ENCODE results near the gene AMH. TPM values are rescaled to one million over a fixed set of nuclear protein-coding genes. Genes with fewer than 3 reads are reported as not detected.
A peak's percentile ranks its signal among the peaks of the same experiment; 100 is the strongest.

AMH gene
- total RNA-seq, 2 experiments from 2014 or later, result 4.5 to 6.1 TPM

DNA sequence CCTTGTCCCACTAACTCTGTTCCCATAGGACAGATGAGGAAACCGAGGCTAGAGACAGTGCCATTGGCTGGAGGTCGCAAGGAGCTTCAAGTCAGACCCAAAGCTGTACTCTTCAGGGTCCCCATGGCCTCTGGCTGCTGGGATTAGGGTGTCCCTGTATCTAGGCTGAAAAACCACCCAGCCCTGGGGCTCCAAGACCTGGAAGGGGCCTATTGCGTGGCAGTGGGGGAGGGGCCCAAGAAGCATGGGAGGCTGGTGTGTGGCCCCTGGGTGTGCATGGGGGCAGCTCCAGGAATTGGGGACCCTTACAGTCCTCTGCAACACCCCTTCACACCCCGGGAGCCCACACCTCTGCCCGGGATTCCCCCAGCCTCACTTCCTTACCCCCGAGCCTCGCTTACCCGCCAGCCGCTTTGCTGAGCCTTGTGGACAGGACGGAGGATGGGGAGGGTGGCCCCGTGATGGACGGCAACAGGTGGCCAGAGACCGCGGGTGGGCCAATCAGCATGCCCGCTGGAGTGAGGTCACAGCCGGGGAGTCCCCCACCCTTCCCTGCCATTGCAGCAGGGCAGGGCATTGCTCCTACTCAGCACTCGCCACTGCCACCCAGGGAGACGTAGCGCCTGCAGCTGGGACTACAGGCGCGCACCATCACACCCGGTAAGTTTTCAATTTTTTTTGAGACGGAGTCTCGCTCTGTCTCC, 7.0 kb downstream of the AMH start, which contains the start of gene JSRP1:
JSRP1 (minus strand) TSS at position 436 of the 704 bp plus-strand sequence. CDS start 1,103 bp downstream, outside the sequence.
- DNase-seq (no peak), ATAC-seq (no peak)
- peak within 1 kb of the TSS; percentile 71 for H3K27ac Mint-ChIP-seq
- no peaks in the 10 kb centered on the region for H3K9me3 Mint-ChIP-seq
- peaks cover 28% of the 10 kb centered on the region for H3K4me1 Mint-ChIP-seq (ENCODE audit: low read depth)
- H3K4me3 Mint-ChIP-seq, result no peak within 1 kb of the TSS
- ChIA-PET POLR2A (interaction anchor here (1.4 to 15.0 kb wide), 5 partner anchors 14 to 40 kb away, joined by 3 to 202 read pairs (median 5); partner anchors contain the start of genes PLEKHJ1 and SF3A2), CTCF (no interaction called here)
- no peaks in the 10 kb centered on the region for H3K36me3 Mint-ChIP-seq (ENCODE audit: low read depth)
- TF ChIP-seq CTCF (IDR thresholded peaks at IDR 0.05), result no peak
- peaks cover 2% of the 10 kb centered on the region for H3K27me3 Mint-ChIP-seq
- intact Hi-C loops (cut with micrococcal nuclease), result no loop called here

DNA sequence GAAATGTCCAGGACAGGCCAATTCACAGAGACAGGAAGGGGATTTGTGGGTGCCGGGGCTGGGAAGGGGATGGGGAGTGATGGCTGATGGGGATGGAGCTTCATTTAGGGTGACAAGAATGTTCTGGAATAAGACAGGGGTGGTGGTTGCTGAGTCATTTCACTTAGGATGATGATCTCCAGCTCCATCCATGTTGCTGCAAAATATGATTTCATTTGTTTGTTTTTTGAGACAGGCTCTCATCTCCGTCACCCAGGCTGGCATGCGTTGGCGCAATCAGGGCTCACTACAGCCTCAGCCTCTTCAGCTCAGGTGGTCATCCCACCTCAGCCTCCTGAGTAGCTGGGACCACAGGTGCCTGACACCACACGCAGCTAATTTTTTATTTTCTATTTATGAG, 10.2 kb downstream of the AMH start:
- Mint-ChIP-seq H3K27me3 (no peaks in the 10 kb centered on the region), H3K4me1 (ENCODE audit: low read depth) (peaks cover 25% of the 10 kb centered on the region), H3K27ac (peak overlapping the region; percentile 70), H3K9me3 (no peaks in the 10 kb centered on the region), H3K36me3 (ENCODE audit: low read depth) (no peaks in the 10 kb centered on the region), H3K4me3 (no peak overlapping the region)
- intact Hi-C loops (cut with micrococcal nuclease), result no loop called here
- TF ChIP-seq CTCF (IDR thresholded peaks at IDR 0.05), result no peak
- no peak for DNase-seq
- CTCF ChIA-PET, result interaction anchor here (0.9 to 5.0 kb wide), 7 partner anchors 11 to 133 kb away, joined by 3 to 38 read pairs (median 5); partner anchors contain the start of gene PLEKHJ1
- no peak for ATAC-seq
- POLR2A ChIA-PET, result interaction anchor here (1.7 to 15.0 kb wide), 4 partner anchors 13 to 29 kb away, joined by 4 to 202 read pairs (median 39); partner anchors contain the start of gene SF3A2

DNA sequence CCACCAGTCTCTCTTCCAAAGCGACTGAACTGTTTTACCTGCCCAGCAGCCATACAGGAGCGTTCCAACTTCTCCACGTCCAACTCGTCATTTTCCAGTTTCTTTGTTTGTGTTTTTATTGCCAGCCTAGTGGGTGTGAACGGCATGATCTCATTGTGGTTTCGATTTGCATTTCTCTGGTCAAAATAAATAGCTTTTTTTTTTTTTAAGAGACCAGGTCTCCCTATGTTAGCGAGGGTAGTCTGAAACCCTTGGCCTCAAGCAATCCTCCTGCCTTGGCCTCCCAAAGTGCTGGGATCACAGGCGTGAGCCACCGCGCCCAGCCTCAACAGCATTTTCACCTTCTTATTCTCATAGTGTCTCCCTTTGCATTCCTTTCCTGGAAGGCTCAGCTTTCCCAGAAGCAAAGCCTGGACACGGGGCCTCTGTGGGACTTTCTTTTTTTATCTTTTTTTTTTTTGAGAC, 11.2 kb downstream of the AMH start:
- no peak overlapping the region for H3K4me3 Mint-ChIP-seq
- H3K27ac Mint-ChIP-seq, result peak overlapping the region; percentile 70
- ChIA-PET CTCF (interaction anchor here (0.6 to 5.0 kb wide), 8 partner anchors 11 to 108 kb away, joined by 3 to 38 read pairs (median 6); partner anchors contain the start of genes AMH and AP3D1), POLR2A (interaction anchor here (1.3 to 15.0 kb wide), 4 partner anchors 10 to 25 kb away, joined by 5 to 202 read pairs (median 41); partner anchors contain the start of genes AMH and SF3A2)
- H3K9me3 Mint-ChIP-seq, result no peaks in the 10 kb centered on the region
- H3K4me1 Mint-ChIP-seq (ENCODE audit: low read depth), result peaks cover 25% of the 10 kb centered on the region
- no peaks in the 10 kb centered on the region for H3K27me3 Mint-ChIP-seq
- no peaks in the 10 kb centered on the region for H3K36me3 Mint-ChIP-seq (ENCODE audit: low read depth)
- TF ChIP-seq CTCF (IDR thresholded peaks at IDR 0.05), result no peak
- intact Hi-C loops (cut with micrococcal nuclease), result no loop called here
- no peak for ATAC-seq
- no peak for DNase-seq

DNA sequence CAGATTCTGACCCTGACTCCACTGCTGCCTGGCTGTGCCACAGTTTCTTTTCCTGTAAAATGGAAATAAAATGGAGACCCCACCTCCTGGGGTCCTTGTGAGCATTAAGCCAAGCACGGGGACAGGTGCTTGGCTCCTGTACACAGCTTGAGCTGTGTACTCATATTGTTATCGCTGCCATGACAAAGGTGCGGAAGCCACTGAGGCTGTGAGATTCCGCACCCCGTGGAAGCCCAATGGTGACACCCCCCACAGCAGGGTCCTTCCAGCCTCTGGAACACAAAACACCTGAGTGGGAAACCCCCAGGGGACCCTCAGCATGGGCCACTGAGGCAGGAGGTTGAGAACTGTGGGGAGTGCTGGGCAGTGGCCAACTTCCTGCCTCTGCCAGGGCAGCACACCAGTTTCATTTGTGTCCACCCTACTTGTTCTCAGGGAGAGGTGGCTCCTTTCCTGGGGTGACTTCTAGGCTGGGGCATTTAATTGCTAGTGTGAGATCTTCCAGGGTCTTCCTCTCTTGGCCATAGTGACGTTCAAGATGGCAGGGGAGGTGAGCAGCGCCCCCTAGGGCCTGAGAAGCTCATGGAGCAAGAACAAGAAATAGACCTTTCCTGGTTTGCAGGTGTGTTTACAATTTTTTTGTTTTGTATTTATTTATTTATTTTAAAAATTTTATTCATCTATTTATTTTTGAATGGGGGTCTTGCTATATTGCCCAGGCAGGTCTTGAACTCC, 12.5 kb downstream of the AMH start:
- Mint-ChIP-seq H3K27ac (no peak overlapping the region), H3K36me3 (ENCODE audit: low read depth) (no peaks in the 10 kb centered on the region), H3K4me1 (ENCODE audit: low read depth) (peaks cover 28% of the 10 kb centered on the region), H3K27me3 (no peaks in the 10 kb centered on the region), H3K9me3 (no peaks in the 10 kb centered on the region), H3K4me3 (no peak overlapping the region)
- intact Hi-C loops (cut with micrococcal nuclease), result no loop called here
- peak; percentile 84 for DNase-seq
- CTCF ChIA-PET, result interaction anchor here (0.7 to 5.0 kb wide), 18 partner anchors 9 to 195 kb away, joined by 3 to 38 read pairs (median 3); partner anchors contain the start of genes AMH, AP3D1 and LMNB2
- peak; percentile 52 for ATAC-seq
- POLR2A ChIA-PET, result interaction anchor here (1.3 to 15.0 kb wide), 3 partner anchors 11 to 20 kb away, joined by 9 to 202 read pairs (median 73); partner anchors contain the start of genes AMH and SF3A2
- TF ChIP-seq CTCF (IDR thresholded peaks at IDR 0.05), result peak; percentile 92

Measured in activated CD8-positive, alpha-beta T cell treated with anti-CD3 and anti-CD28 coated beads for 36 hours (primary cell).